ENCODE measurements around the gene CD3G. TPM values are rescaled to one million over a fixed set of nuclear protein-coding genes. Genes with fewer than 3 reads are reported as not detected.

The CD3G gene
- total RNA-seq = not detected in 2 replicates

GRCh38 chr11:118343981-118344515 lies at the start of gene CD3G:
CD3G (plus strand) TSS chr11:118344344; CDS start chr11:118344424, 80 bp downstream.

GRCh38 chr11:118304568-118305248 lies 39.4 kb upstream of the CD3G start, which contains the start of gene CD3E:
CD3E (plus strand) TSS chr11:118304730; CDS start chr11:118304953, 223 bp downstream.

GRCh38 chr11:118342503-118343161 lies 1.5 kb upstream of the CD3G start, which contains the start of gene CD3D:
CD3D (minus strand) TSS chr11:118342705; CDS start chr11:118342607, 98 bp downstream.

GRCh38 chr11:118359295-118359958 lies 15.3 kb downstream of the CD3G start, which contains the start of gene UBE4A:
UBE4A (plus strand) TSS chr11:118359600; CDS start chr11:118365081, 5,481 bp downstream.

GRCh38 chr11:118401151-118401879 lies 57.2 kb downstream of the CD3G start, which contains the start of gene ATP5MG:
ATP5MG (plus strand) TSS chr11:118401606; CDS start chr11:118401666, 60 bp downstream.

Small RNAs within 50 kb of the gene (small RNA-seq; reads per million reads assigned to genes)
- gene AP001582.1 = not detected

Other genes starting within 250 kb of the CD3G start
- under 0.01 TPM in 1 of 2 replicates, not detected in the other for gene SCN4B, start 191.5 kb upstream of the CD3G start, total RNA-seq
- gene SCN2B, start 167.7 kb upstream of the CD3G start, total RNA-seq = under 0.01 TPM in 2 replicates
- gene JAML, start 119.3 kb upstream of the CD3G start, total RNA-seq = not detected in 2 replicates
- 0.49 and 0.97 TPM in 2 replicates for gene MPZL3, start 92.0 kb upstream of the CD3G start, total RNA-seq
- gene MPZL2, start 80.0 kb upstream of the CD3G start, total RNA-seq = 0.12 TPM in 1 of 2 replicates, not detected in the other
- not detected in 2 replicates for gene CD3E, start 39.6 kb upstream of the CD3G start, total RNA-seq
- gene CD3D, start 1.6 kb upstream of the CD3G start, total RNA-seq = not detected in 2 replicates
- 62.4 and 66.4 TPM in 2 replicates for gene UBE4A, start 15.3 kb downstream of the CD3G start, total RNA-seq
- gene ATP5MG, start 57.3 kb downstream of the CD3G start, total RNA-seq = 18.2 and 24.9 TPM in 2 replicates
- 35.8 and 44.9 TPM in 2 replicates for gene KMT2A, start 92.1 kb downstream of the CD3G start, total RNA-seq
- 0.24 and 1.3 TPM in 2 replicates for gene TTC36, start 183.1 kb downstream of the CD3G start, total RNA-seq
- 27.7 and 29.0 TPM in 2 replicates for gene TMEM25, start 186.8 kb downstream of the CD3G start, total RNA-seq
- gene IFT46, start 221.6 kb downstream of the CD3G start, total RNA-seq = 28.1 and 28.7 TPM in 2 replicates
- 203 and 210 TPM in 2 replicates for gene ARCN1, start 228.1 kb downstream of the CD3G start, total RNA-seq